Sigmoid colon (tissue), 3 donors: ENCODE measurements around the gene COL4A3.

Experiments
- POLR2A ChIP-seq, 2 donors: fragments of 450-650 bp; IDR thresholded peaks; one replicate each; pipeline ENCODE4 v1.6.1; 2016; ENCODE audit warnings: antibody characterized with exemption in 2 of 2, mild to moderate bottlenecking in 2 of 2, moderate library complexity in 2 of 2
- TF ChIP-seq, protein P1 (sequence below), 4 experiments: fragments of 450-650 bp in 3 of 4; fragments of 200-600 bp in 1 of 4; IDR thresholded peaks; one replicate each; pipeline ENCODE4 v1.5.1; 2016 to 2019; ENCODE audit warnings: antibody characterized with exemption in 4 of 4, mild to moderate bottlenecking in 3 of 4, moderate library complexity in 2 of 4

DNA sequence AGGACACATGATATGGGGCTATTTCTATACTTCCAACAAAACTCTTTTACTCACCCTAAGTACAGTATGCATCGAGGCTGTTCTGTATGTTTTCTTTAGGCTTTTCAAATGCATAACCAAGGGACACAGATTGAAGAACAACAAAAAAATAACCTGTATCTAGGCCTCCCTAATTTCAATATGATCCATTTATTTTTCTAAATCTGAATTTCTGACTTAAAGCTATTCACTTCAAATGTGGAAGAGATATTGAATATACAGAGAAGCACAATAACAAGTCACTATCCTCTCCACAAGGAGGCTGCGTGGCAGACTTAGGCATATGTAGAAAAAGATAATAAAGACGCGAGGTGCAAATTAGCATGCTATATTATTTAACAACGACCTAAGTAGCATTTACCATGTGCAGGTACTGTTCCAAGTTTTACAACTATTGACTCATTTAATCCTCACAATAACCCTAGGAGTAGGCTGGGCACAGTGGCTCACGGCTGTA is 121.4 kb downstream of the COL4A3 start:
- TF ChIP-seq, protein P1, sequence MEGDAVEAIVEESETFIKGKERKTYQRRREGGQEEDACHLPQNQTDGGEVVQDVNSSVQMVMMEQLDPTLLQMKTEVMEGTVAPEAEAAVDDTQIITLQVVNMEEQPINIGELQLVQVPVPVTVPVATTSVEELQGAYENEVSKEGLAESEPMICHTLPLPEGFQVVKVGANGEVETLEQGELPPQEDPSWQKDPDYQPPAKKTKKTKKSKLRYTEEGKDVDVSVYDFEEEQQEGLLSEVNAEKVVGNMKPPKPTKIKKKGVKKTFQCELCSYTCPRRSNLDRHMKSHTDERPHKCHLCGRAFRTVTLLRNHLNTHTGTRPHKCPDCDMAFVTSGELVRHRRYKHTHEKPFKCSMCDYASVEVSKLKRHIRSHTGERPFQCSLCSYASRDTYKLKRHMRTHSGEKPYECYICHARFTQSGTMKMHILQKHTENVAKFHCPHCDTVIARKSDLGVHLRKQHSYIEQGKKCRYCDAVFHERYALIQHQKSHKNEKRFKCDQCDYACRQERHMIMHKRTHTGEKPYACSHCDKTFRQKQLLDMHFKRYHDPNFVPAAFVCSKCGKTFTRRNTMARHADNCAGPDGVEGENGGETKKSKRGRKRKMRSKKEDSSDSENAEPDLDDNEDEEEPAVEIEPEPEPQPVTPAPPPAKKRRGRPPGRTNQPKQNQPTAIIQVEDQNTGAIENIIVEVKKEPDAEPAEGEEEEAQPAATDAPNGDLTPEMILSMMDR (IDR thresholded peaks at IDR 0.05): no peak
- no peak for TF ChIP-seq POLR2A (IDR thresholded peaks at IDR 0.05)
